HepG2 (cell line): ENCODE results near the gene SEC24D. TPM values are rescaled to one million over a fixed set of nuclear protein-coding genes. Genes with fewer than 3 reads are reported as not detected.

Experiments used
- ATAC-seq: fragments of 200-7000 bp; cut with Tn5 transposase; 3 replicates; pipeline ENCODE4 v1.9.1; 2020; ENCODE audit warnings: mild to moderate bottlenecking, moderate library complexity
- BruUV-seq: library from RNA; stranded (reverse); fragments of 400-500 nt; replicated peaks from 2 replicates; lab custom pipeline; 2021; lab: Mats Ljungman, UMichigan
- CTCF ChIA-PET: fragments of 300-600 bp; formaldehyde crosslinking; extraction: SDS; loops from one replicate; lab custom pipeline; 2021; ENCODE audit warnings: low total read pairs, inconsistent platforms, low intra/inter-chr PET ratio; lab: Yijun Ruan, JAX
- POLR2A ChIA-PET: fragments of 350-600 bp; sonication (Branson Sonifier 250); formaldehyde crosslinking; loops from one replicate; lab custom pipeline; 2020; ENCODE audit warnings: antibody characterized with exemption, inconsistent platforms; lab: Yijun Ruan, JAX
- DNase-seq: peaks from one replicate; pipeline ENCODE4 v3.0.0-alpha.2; 2015; ENCODE audit warnings: low spot score
- FAIRE-seq: peaks from 3 replicates; lab custom pipeline; 2011; peaks lifted over from hg19 to GRCh38; lab: Jason Lieb, UNC
- H2AFZ ChIP-seq: one replicate; pipeline ENCODE4 v1.6.1; 2011; ENCODE audit warnings: low read length, inconsistent platforms
- H3K27ac ChIP-seq: fragments of 300-600 bp; 3 replicates; pipeline ENCODE4 v1.8.0; 2011; ENCODE audit warnings: mixed run types, mild to moderate bottlenecking, mixed read lengths, low read length, inconsistent platforms; ENCODE audit not compliant: insufficient read depth; ENCODE audit errors: extremely low read length
- H3K27me3 ChIP-seq, 2 experiments: fragments of 200-600 bp in 1 of 2; 2 replicates in 1 of 2; 3 replicates in 1 of 2; pipeline versions ENCODE4 v1.6.0 to v1.8.0; 2011; ENCODE audit warnings: low read length in 2 of 2, mild to moderate bottlenecking in 2 of 2, moderate library complexity in 2 of 2, inconsistent platforms in 1 of 2; ENCODE audit not compliant: insufficient read depth in 2 of 2, control insufficient read depth in 1 of 2
- H3K36me3 ChIP-seq, 2 experiments: fragments of 200-600 bp in 1 of 2; replicated peaks in 1 of 2; 2 replicates in 1 of 2; 3 replicates in 1 of 2; pipeline versions ENCODE4 v1.5.1 to v1.8.0; 2011; ENCODE audit warnings: low read length in 2 of 2, inconsistent platforms in 1 of 2; ENCODE audit not compliant: insufficient read depth in 2 of 2, control insufficient read depth in 1 of 2
- H3K4me1 ChIP-seq: 2 replicates; pipeline ENCODE4 v1.5.1; 2012; ENCODE audit warnings: low read length, inconsistent platforms; ENCODE audit not compliant: insufficient read depth
- H3K4me2 ChIP-seq: 2 replicates; pipeline ENCODE4 v1.6.0; 2011; ENCODE audit warnings: low read depth, low read length, inconsistent platforms
- H3K4me3 ChIP-seq, 3 experiments: fragments of 200-600 bp in 1 of 3; sonication (generic), shearing (Covaris generic) in 1 of 3; replicated peaks in 1 of 3; 2 replicates each; pipeline ENCODE4 v1.5.1; 2011 to 2016; ENCODE audit warnings: low read length in 3 of 3, inconsistent platforms in 2 of 3, low read depth in 2 of 3, mild to moderate bottlenecking in 2 of 3, control low read depth in 1 of 3, mixed read lengths in 1 of 3; ENCODE audit not compliant: insufficient read depth in 1 of 3
- H3K79me2 ChIP-seq: one replicate; pipeline ENCODE4 v1.6.1; 2011; ENCODE audit warnings: low read length, inconsistent platforms; ENCODE audit not compliant: insufficient read depth
- H3K9ac ChIP-seq: 2 replicates; pipeline ENCODE4 v1.6.0; 2011; ENCODE audit warnings: mild to moderate bottlenecking, low read depth, low read length, inconsistent platforms; ENCODE audit not compliant: insufficient read depth
- H3K9me3 ChIP-seq: 2 replicates; pipeline ENCODE4 v1.5.1; 2012; ENCODE audit warnings: mild to moderate bottlenecking, low read length
- H4K20me1 ChIP-seq: 2 replicates; pipeline ENCODE4 v1.6.0; 2011; ENCODE audit warnings: inconsistent platforms, mild to moderate bottlenecking, low read length, moderate library complexity; ENCODE audit not compliant: insufficient read depth
- FLYWCH1 ChIP-seq: sonication (generic); formaldehyde crosslinking; IDR thresholded peaks from 2 replicates; pipeline ENCODE4 v1.8.1; 2023; ENCODE audit warnings: mild to moderate bottlenecking, missing genetic modification reagents
- FOXM1 ChIP-seq: sonication (generic); formaldehyde crosslinking; IDR thresholded peaks from 2 replicates; pipeline ENCODE4 v1.5.0; 2020; ENCODE audit warnings: missing genetic modification reagents
- HOXA7 ChIP-seq: sonication (generic); formaldehyde crosslinking; IDR thresholded peaks from 2 replicates; pipeline ENCODE4 v1.8.1; 2022; ENCODE audit warnings: mild to moderate bottlenecking, missing genetic modification reagents, moderate library complexity
- KDM4B ChIP-seq: sonication (generic); formaldehyde crosslinking; IDR thresholded peaks from 2 replicates; pipeline ENCODE4 v1.4.0; 2020; ENCODE audit warnings: missing genetic modification reagents
- NCOR1 ChIP-seq: fragments of 200-600 bp; sonication (generic); IDR thresholded peaks from 2 replicates; pipeline ENCODE4 v1.7.0; 2017; ENCODE audit warnings: antibody characterized with exemption, low read length, borderline replicate concordance
- NFE2L2 ChIP-seq: fragments of 150-350 bp; IDR thresholded peaks from 2 replicates; pipeline ENCODE4 v1.6.1; 2014; ENCODE audit warnings: low read length
- PAWR ChIP-seq: sonication (generic); formaldehyde crosslinking; IDR thresholded peaks from 2 replicates; pipeline ENCODE4 v1.4.0; 2020; ENCODE audit warnings: missing genetic modification reagents, mild to moderate bottlenecking, borderline replicate concordance
- PRDM4 ChIP-seq: sonication (generic); formaldehyde crosslinking; IDR thresholded peaks from 2 replicates; pipeline ENCODE4 v1.9.0; 2021; ENCODE audit warnings: missing genetic modification reagents, borderline replicate concordance
- RBM39 ChIP-seq: fragments of 200-400 bp; formaldehyde crosslinking; IDR thresholded peaks from one replicate; pipeline ENCODE4 v1.6.1; 2018; ENCODE audit warnings: antibody characterized with exemption, mild to moderate bottlenecking, low read depth, low read length; ENCODE audit not compliant: poor library complexity, severe bottlenecking
- RFXANK ChIP-seq: IDR thresholded peaks from 2 replicates; pipeline ENCODE4 v1.6.1; 2016
- ZBTB46 ChIP-seq: sonication (generic); formaldehyde crosslinking; IDR thresholded peaks from 2 replicates; pipeline ENCODE4 v1.4.0; 2020; ENCODE audit warnings: mild to moderate bottlenecking, missing genetic modification reagents, borderline replicate concordance
- ZEB1 ChIP-seq: IDR thresholded peaks from 2 replicates; pipeline ENCODE4 v1.6.1; 2012; ENCODE audit warnings: mild to moderate bottlenecking, low read depth, inconsistent platforms; ENCODE audit not compliant: insufficient replicate concordance
- ZGPAT ChIP-seq: IDR thresholded peaks from 2 replicates; pipeline ENCODE4 v1.6.1; 2016; ENCODE audit warnings: mild to moderate bottlenecking
- ZNF12 ChIP-seq: sonication (generic); formaldehyde crosslinking; IDR thresholded peaks from 2 replicates; pipeline ENCODE4 v1.5.0; 2020; ENCODE audit warnings: missing genetic modification reagents
- ZNF282 ChIP-seq: fragments of 450-650 bp; IDR thresholded peaks from 2 replicates; pipeline ENCODE4 v1.6.1; 2018; ENCODE audit not compliant: partially characterized antibody
- ZNF496 ChIP-seq: sonication (generic); formaldehyde crosslinking; IDR thresholded peaks from 2 replicates; pipeline ENCODE4 v1.8.1; 2023; ENCODE audit warnings: mild to moderate bottlenecking, moderate library complexity, missing genetic modification reagents; ENCODE audit not compliant: insufficient replicate concordance
- ZNF619 ChIP-seq: sonication (generic); formaldehyde crosslinking; IDR thresholded peaks from 2 replicates; pipeline ENCODE4 v1.4.0; 2020; ENCODE audit warnings: mild to moderate bottlenecking, missing genetic modification reagents
- ZNF850 ChIP-seq: sonication (generic); formaldehyde crosslinking; conservative IDR thresholded peaks from 2 replicates; pipeline ENCODE4 v1.9.0; 2021; ENCODE audit warnings: mild to moderate bottlenecking, missing genetic modification reagents
- ZSCAN29 ChIP-seq: sonication (generic); formaldehyde crosslinking; conservative IDR thresholded peaks from 2 replicates; pipeline ENCODE4 v1.4.0; 2020; ENCODE audit warnings: mild to moderate bottlenecking, missing genetic modification reagents
- WGBS: methylation state at CpG from one replicate; pipeline ENCODE4 v1.1.6; 2017; ENCODE audit warnings: low lambda C conversion rate; 5-methylcytosine and 5-hydroxymethylcytosine counted together
- in situ Hi-C: cut with HindIII; loops from 2 replicates; pipeline ENCODE4 v1.10.0; 2017; ENCODE audit warnings: low pct_unique_long_range_greater_than_20kb; ENCODE audit not compliant: extremely low pct_ligation_motif_present
- intact Hi-C: fragments of 100-400 bp; cut with micrococcal nuclease; formaldehyde crosslinking; loops from one replicate; pipeline ENCODE4 v1.10.0; 2022; ENCODE audit not compliant: unreplicated experiment
- polyA plus RNA-seq, 8 experiments: library from polyadenylated mRNA; depleted of rRNA in 3 of 8; stranded (reverse) in 7 of 8; unstranded in 1 of 8; fragments of >200 nt; fragmentation: Illumina TruSeq in 4 of 8; extraction: Trizol in 4 of 8; gene quantifications; 2 replicates each; pipeline versions ENCODE4 v1.2.1 to v1.2.3, GENCODE V29; 2011 to 2016; ENCODE audit warnings: low read depth in 4 of 8, missing spikeins in 1 of 8, mixed read lengths in 1 of 8; ENCODE audit not compliant: insufficient read depth in 1 of 8
- total RNA-seq, 5 experiments: library from RNA; depleted of rRNA; stranded (reverse); fragments of >200 nt; fragmentation: Illumina TruSeq; extraction: Trizol; gene quantifications; 2 replicates each; pipeline ENCODE4 v1.2.3, GENCODE V29; 2016; ENCODE audit warnings: low read depth in 1 of 5

Gene SEC24D
- total and polyA plus RNA-seq, 2 of the 13 experiments (the other 11 are each of a cell fraction or from before 2014, with no cell fraction given), result 30.0 to 51.1 TPM

- no peak for TF ChIP-seq ZGPAT
- no peak for TF ChIP-seq ZNF282
- TF ChIP-seq NFE2L2, result no peak
- TF ChIP-seq ZNF496, result no peak
- no peak for TF ChIP-seq ZBTB46 (CRISPR knock-in tag)
- TF ChIP-seq, all 625 proteins: peak for 9
These were observed 78.1 kb downstream of the SEC24D start (continued) for GRCh38 chr4:118757761-118758251.

- no peaks in the 10 kb centered on the region for H3K9me3 ChIP-seq
- H3K4me3 ChIP-seq, result no peak overlapping the region
- ChIA-PET CTCF (no interaction called here), POLR2A (no interaction called here)
- ATAC-seq (no peak), DNase-seq (no peak), FAIRE-seq (no peak)
- in situ Hi-C loops, result no loop called here
- peaks cover 48% of the 10 kb centered on the region for H3K4me1 ChIP-seq
- BruUV-seq, result no TSS peak
- H3K79me2 ChIP-seq, result no peaks in the 10 kb centered on the region
- no peak overlapping the region for H3K27ac ChIP-seq
- no peaks in the 10 kb centered on the region for H3K27me3 ChIP-seq
- no peak overlapping the region for H3K4me2 ChIP-seq
- peaks cover 7 to 27% of the 10 kb centered on the region in 2 experiments for H3K36me3 ChIP-seq
- intact Hi-C loops, result no loop called here
- no peak overlapping the region for H2AFZ ChIP-seq
- H4K20me1 ChIP-seq, result peaks cover 3% of the 10 kb centered on the region; the same call in 1 of the 2 replicates
- no peak overlapping the region for H3K9ac ChIP-seq
- WGBS, result 100% methylated on average over 1 of the region's 1 CpG
- TF ChIP-seq ZNF619 (CRISPR knock-in tag), result no peak
- TF ChIP-seq RFXANK, result no peak
- no peak for TF ChIP-seq HOXA7 (CRISPR knock-in tag)
- no peak for TF ChIP-seq PRDM4 (CRISPR knock-in tag)
- TF ChIP-seq FOXM1 (CRISPR knock-in tag), result no peak
- no peak for TF ChIP-seq RBM39
- TF ChIP-seq KDM4B (CRISPR knock-in tag), result no peak
- no peak for TF ChIP-seq FLYWCH1 (CRISPR knock-in tag)
- no peak for TF ChIP-seq PAWR (CRISPR knock-in tag)
- no peak for TF ChIP-seq ZSCAN29
- TF ChIP-seq ZEB1, result no peak
- TF ChIP-seq ZNF12 (CRISPR knock-in tag), result no peak
- TF ChIP-seq ZNF850, result no peak
- no peak for TF ChIP-seq NCOR1
These were observed 79.0 kb downstream of the SEC24D start for GRCh38 chr4:118756958-118757357.
